ENCODE results near the gene THAP7.

Gene THAP7

DNA sequence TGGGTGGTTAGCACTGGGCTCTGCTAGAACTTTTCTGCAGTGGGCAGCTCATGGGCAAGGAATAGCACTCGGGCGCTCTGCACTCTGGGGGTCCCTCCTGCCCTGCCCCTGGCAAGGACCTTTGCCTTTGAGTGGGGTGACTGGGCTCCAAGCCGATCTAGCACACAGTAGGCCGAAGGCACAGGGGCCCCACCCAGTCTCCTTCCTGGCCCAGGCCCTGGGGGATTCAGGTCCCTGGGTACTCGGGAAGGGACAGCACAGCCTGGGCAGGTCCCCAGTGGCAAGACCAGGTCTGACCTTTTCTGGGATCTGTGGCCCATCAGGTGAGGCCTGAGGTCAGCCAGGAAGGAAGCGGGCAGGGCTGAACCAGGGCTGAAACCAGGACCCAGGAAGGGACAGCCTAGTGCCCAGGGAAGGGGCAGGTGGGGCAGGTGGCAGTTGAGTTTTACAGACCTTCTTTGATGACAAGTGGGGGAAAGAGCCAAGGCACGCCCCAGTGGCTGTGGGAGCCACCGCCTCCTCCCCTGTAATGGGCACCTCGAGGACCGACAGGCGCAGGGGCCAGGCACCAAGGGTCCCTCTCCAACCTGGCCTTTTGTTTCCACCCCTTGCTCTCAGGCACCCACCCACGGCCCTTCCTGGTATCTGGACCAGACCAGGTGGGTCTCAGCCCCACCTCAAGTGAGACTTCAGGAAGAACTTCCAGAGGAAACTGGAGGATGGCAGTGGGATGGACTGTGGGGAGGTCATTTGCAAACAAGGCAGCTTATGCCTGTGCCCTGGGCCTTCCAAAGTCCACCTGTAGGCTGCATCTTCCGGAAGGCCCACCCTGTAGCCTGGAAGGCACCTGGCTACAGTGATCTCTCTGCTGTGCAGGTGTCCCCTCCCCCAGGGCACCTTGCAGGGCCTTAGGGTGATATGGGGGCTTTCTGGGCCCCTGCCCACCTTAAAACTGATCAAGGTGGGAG, 35.7 kb downstream of the THAP7 start:
- no peak overlapping the region for H3K4me3 ChIP-seq (ENCODE audit: low read length)

DNA sequence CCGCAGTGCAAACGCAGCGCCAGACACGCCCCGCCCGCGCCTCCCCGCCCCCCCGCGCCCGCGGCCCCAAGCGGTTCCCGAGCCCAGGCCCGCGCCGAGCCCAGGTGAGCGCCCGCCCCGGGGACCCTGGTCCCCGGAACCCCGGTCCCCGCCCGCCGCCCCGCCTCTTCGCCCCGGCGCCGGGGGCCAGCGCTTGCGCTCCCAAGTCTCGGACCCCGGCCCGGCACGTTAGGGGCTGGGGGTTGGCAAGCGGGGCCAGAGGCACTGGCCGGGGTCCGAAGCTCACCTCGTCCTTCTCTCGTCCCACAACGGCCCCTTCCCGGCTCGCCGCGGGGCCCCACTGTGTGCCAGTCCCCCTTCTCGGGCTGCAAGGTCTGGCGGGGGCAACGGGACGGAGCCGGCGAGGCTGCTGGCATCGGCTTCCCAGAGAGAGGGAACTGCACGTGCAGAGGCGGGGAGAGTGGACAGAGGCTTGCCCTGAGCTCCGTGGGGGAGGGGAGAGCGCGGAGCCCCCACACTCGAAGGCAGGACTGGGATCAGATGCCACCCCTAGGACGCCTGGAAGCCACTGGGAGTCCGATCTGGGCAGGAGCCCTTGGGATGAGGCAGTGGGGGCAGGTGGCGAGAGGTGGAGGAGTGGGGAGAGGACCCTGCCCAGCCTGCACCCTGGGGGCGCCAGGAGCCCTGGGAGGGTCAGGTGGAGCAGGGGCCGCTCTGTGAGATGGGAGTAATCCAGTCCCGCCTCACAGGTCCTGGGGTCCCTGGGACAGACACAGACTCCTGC, 36.6 kb downstream of the THAP7 start:
- no peak for DNase-seq (ENCODE audit: low read depth)
- TF ChIP-seq, protein P1, sequence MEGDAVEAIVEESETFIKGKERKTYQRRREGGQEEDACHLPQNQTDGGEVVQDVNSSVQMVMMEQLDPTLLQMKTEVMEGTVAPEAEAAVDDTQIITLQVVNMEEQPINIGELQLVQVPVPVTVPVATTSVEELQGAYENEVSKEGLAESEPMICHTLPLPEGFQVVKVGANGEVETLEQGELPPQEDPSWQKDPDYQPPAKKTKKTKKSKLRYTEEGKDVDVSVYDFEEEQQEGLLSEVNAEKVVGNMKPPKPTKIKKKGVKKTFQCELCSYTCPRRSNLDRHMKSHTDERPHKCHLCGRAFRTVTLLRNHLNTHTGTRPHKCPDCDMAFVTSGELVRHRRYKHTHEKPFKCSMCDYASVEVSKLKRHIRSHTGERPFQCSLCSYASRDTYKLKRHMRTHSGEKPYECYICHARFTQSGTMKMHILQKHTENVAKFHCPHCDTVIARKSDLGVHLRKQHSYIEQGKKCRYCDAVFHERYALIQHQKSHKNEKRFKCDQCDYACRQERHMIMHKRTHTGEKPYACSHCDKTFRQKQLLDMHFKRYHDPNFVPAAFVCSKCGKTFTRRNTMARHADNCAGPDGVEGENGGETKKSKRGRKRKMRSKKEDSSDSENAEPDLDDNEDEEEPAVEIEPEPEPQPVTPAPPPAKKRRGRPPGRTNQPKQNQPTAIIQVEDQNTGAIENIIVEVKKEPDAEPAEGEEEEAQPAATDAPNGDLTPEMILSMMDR (conservative IDR thresholded peaks at IDR 0.05; ENCODE audit: low read depth, low read length): no peak
- peak overlapping the region; percentile 32 for H3K4me3 ChIP-seq (ENCODE audit: low read length)

More for the DNA sequence above, 35.7 kb downstream of the THAP7 start:
- no peak for DNase-seq (ENCODE audit: low read depth)
- TF ChIP-seq, protein P1 (conservative IDR thresholded peaks at IDR 0.05; ENCODE audit: low read depth, low read length): no peak

DNA sequence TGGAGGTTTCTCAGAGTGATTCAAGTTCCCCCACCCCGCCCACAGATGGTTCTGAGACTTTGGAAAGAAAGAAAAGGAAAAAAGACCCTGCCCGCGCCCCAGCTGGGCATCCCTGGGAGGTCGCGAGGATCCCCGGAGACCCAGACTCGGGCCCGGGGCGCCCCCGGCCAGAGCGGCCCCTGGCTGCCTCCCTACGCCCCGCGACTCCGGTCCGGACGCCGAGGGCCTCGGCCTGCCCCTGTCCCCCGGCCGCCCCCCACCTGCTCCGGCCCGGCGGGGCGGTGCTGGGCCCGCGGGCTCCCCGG, 37.2 kb downstream of the THAP7 start:
- H3K4me3 ChIP-seq (ENCODE audit: low read length): peak overlapping the region; percentile 15
- no peak for DNase-seq (ENCODE audit: low read depth)
- TF ChIP-seq, protein P1 (conservative IDR thresholded peaks at IDR 0.05; ENCODE audit: low read depth, low read length): no peak

DNA sequence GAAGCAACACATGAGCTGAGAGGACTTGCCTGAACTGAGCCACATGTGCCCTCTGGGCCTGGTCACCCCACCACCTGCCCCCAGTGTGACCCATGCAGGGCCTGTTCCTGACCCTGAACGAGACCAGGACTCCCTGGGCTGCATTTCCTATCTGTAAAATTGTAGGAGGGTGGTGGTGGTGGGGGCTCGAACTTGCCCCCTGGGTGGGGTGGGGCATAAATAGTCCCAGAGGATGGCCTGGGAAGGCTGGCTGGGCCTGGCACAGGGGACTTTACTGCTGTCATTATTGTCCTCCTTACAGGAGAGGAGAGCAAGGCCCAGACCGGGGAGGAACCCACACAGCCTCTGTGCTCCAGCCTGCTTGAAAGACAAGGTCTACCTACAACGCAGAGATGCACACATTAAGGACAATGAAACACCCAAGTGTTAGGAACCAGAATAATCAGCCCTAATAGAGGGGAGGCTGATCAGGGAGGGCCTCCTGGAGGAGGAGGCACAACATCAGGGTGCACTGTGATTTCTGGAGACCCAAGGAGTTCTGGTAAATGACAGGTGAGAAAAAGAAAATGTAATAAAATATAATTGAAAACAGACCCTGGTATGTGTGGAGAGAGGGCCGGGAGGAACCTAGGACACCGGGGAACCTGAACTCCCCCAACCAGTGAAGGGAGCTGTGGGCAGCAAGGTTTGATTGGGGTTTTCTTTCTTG, 37.7 kb downstream of the THAP7 start:
- peak overlapping the region; percentile 15 for H3K4me3 ChIP-seq (ENCODE audit: low read length)
- TF ChIP-seq, protein P1 (conservative IDR thresholded peaks at IDR 0.05; ENCODE audit: low read depth, low read length): no peak
- no peak for DNase-seq (ENCODE audit: low read depth)

DNA sequence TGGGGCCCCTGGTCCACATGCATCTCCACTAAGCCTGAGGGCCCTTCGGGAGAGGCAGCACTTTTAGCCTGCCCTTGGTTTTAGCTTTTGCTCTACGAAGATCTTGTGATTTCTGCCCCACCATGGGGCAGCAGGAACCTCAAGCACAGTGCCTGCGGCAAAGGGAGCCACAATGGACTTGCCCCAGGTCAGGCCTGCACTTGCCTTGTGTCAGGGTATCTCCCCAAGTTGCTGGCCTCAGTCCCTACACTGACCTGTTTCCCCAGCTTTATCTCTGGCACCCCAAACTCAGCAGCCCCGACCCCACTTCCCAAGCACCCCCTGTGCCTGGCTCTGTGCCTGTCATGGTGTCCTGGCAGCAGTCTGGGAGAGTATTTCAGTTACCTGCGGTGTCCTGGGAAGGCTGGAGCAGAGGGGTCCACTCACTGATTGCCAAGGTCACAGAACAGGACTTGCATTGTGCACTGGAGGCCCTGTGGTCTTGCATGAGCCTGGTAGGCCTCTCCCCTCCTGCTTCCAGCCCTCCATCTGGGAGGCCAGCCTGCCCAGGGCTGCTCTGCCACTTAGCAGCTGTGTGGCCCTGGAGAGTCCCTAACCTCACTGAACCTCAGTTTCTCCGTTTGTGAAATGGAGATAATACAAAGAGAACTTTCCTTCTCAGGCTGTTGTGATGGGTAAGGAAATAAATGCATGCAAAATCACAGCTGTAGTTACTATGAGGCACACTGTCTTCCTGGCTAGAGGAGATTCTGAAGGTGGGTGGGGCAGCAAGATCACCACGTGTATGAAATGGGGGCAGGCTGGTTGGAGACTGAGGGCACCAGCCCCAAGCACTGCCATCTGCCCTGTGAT, 38.5 kb downstream of the THAP7 start:
- TF ChIP-seq, protein P1 (conservative IDR thresholded peaks at IDR 0.05; ENCODE audit: low read depth, low read length): no peak
- H3K4me3 ChIP-seq (ENCODE audit: low read length): no peak overlapping the region
- no peak for DNase-seq (ENCODE audit: low read depth)

DNA sequence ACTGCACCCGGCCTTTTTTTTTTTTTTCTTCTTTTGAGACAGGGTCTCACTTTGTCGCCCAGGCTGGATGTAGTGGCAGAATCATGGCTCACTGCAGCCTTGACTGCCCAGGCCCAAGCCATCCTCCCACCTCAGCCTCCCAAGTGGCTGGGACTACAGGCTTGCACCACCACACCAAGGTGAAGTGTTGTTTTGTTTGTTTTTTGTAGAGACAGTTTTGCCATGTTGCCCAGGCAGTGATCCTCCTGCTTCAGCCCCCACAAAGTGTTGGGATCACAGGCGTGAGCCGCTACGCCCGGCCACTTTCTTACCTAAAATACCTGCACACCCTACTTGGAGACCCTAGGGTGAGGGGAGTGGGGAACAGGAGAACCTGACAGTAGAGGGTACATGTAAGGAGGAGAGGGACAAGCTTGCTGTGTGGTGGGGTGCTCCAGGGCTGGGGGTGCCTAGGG, 39.4 kb downstream of the THAP7 start:
- TF ChIP-seq, protein P1 (conservative IDR thresholded peaks at IDR 0.05; ENCODE audit: low read depth, low read length): no peak
- DNase-seq (ENCODE audit: low read depth): no peak
- H3K4me3 ChIP-seq (ENCODE audit: low read length): no peak overlapping the region
